HepG2 (cell line): ENCODE data around the gene ZNF79. TPM values are rescaled to one million over a fixed set of nuclear protein-coding genes. Genes with fewer than 3 reads are reported as not detected.
A peak's percentile ranks its signal among the peaks of the same experiment; 100 is the strongest.

ENCODE experiments used
- EEA1 ChIP-seq: sonication (generic); formaldehyde crosslinking; IDR thresholded peaks from 2 replicates; pipeline ENCODE4 v1.5.1; 2020; ENCODE audit warnings: mild to moderate bottlenecking, missing genetic modification reagents, borderline replicate concordance
- HIVEP1 ChIP-seq: sonication (generic); formaldehyde crosslinking; IDR thresholded peaks from 2 replicates; pipeline ENCODE4 v1.4.0; 2020; ENCODE audit warnings: mild to moderate bottlenecking, missing genetic modification reagents
- RFX1 ChIP-seq: fragments of 450-650 bp; IDR thresholded peaks from 2 replicates; pipeline ENCODE4 v1.6.1; 2017
- SMAD9 ChIP-seq: sonication (generic); formaldehyde crosslinking; IDR thresholded peaks from 2 replicates; pipeline ENCODE4 v1.5.1; 2020; ENCODE audit warnings: mild to moderate bottlenecking, missing genetic modification reagents
- SRSF9 ChIP-seq: fragments of 200-400 bp; formaldehyde crosslinking; IDR thresholded peaks from 2 replicates; pipeline ENCODE4 v1.6.1; 2018; ENCODE audit warnings: borderline replicate concordance, mild to moderate bottlenecking, low read depth, low read length; ENCODE audit not compliant: insufficient read depth, poor library complexity, severe bottlenecking
- ZBTB39 ChIP-seq: sonication (generic); formaldehyde crosslinking; IDR thresholded peaks from 2 replicates; pipeline ENCODE4 v1.5.0; 2020; ENCODE audit warnings: missing genetic modification reagents
- ZKSCAN1 ChIP-seq: fragments of 150-350 bp; IDR thresholded peaks from 2 replicates; pipeline ENCODE4 v1.6.1; 2014; ENCODE audit warnings: low read length
- ZNF12 ChIP-seq: sonication (generic); formaldehyde crosslinking; IDR thresholded peaks from 2 replicates; pipeline ENCODE4 v1.5.0; 2020; ENCODE audit warnings: missing genetic modification reagents
- ZNF256 ChIP-seq: sonication (generic); formaldehyde crosslinking; conservative IDR thresholded peaks from 2 replicates; pipeline ENCODE4 v1.4.0; 2020; ENCODE audit warnings: missing genetic modification reagents
- ZNF484 ChIP-seq: sonication (generic); formaldehyde crosslinking; IDR thresholded peaks from 2 replicates; pipeline ENCODE4 v1.5.1; 2020; ENCODE audit warnings: mild to moderate bottlenecking, low read depth, missing genetic modification reagents, borderline replicate concordance
- ZNF879 ChIP-seq: sonication (generic); formaldehyde crosslinking; IDR thresholded peaks from 2 replicates; pipeline ENCODE4 v1.8.1; 2023; ENCODE audit warnings: missing genetic modification reagents
- ZSCAN29 ChIP-seq: sonication (generic); formaldehyde crosslinking; conservative IDR thresholded peaks from 2 replicates; pipeline ENCODE4 v1.4.0; 2020; ENCODE audit warnings: mild to moderate bottlenecking, missing genetic modification reagents
- polyA plus RNA-seq, 8 experiments: library from polyadenylated mRNA; depleted of rRNA in 3 of 8; stranded (reverse) in 7 of 8; unstranded in 1 of 8; fragments of >200 nt; fragmentation: Illumina TruSeq in 4 of 8; extraction: Trizol in 4 of 8; gene quantifications; 2 replicates each; pipeline versions ENCODE4 v1.2.1 to v1.2.3, GENCODE V29; 2011 to 2016; ENCODE audit warnings: low read depth in 4 of 8, missing spikeins in 1 of 8, mixed read lengths in 1 of 8; ENCODE audit not compliant: insufficient read depth in 1 of 8
- total RNA-seq, 5 experiments: library from RNA; depleted of rRNA; stranded (reverse); fragments of >200 nt; fragmentation: Illumina TruSeq; extraction: Trizol; gene quantifications; 2 replicates each; pipeline ENCODE4 v1.2.3, GENCODE V29; 2016; ENCODE audit warnings: low read depth in 1 of 5
- TF ChIP-seq, protein P1 (sequence below): sonication (generic); formaldehyde crosslinking; IDR thresholded peaks from 2 replicates; pipeline ENCODE4 v1.4.0; 2020; ENCODE audit warnings: missing genetic modification reagents
- TF ChIP-seq, protein P2 (sequence below): sonication (generic); formaldehyde crosslinking; IDR thresholded peaks from 2 replicates; pipeline ENCODE4 v1.5.0; 2020; ENCODE audit warnings: mild to moderate bottlenecking, missing genetic modification reagents
- TF ChIP-seq, protein P3 (sequence below): sonication (generic); formaldehyde crosslinking; IDR thresholded peaks from 2 replicates; pipeline ENCODE4 v1.4.0; 2020; ENCODE audit warnings: missing genetic modification reagents, mild to moderate bottlenecking, borderline replicate concordance

Gene ZNF79
- total and polyA plus RNA-seq, 2 of the 13 experiments (the other 11 are each of a cell fraction or from before 2014, with no cell fraction given) = 3.7 to 8.1 TPM

DNA sequence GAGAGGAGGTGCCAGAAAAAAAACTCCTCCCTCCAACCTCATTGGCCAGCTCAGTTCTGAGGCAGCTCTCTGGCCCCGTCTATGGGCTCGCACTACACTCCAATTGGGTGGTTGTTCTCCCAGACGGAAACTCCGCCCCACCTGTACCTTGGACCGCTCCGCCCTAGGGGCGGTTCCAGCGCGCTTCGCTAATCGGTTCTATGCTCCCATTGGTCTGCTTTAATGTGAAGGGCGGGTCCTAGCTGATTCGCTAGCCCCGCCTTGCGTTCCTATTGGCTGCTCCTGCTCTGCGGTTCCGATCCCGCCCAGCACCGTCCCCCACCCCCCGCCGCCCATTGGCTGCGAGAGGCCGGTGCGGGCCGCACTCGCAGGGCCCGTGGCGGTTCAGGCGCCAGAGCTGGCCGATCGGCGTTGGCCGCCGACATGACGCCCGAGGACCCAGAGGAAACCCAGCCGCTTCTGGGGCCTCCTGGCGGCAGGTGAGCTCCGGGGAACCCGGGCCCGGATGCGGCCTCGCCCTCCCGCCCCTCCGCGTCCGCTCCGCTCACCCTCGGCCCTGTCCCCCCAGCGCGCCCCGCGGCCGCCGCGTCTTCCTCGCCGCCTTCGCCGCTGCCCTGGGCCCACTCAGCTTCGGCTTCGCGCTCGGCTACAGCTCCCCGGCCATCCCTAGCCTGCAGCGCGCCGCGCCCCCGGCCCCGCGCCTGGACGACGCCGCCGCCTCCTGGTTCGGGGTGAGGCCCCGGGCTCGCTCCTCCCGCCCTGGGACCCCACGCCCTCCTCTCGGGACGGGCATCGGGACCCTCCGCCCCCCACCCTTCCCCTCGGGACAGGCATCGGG lies 27.2 kb upstream of the ZNF79 start, which contains the start of gene SLC2A8 (continued):
- TF ChIP-seq, protein P1, sequence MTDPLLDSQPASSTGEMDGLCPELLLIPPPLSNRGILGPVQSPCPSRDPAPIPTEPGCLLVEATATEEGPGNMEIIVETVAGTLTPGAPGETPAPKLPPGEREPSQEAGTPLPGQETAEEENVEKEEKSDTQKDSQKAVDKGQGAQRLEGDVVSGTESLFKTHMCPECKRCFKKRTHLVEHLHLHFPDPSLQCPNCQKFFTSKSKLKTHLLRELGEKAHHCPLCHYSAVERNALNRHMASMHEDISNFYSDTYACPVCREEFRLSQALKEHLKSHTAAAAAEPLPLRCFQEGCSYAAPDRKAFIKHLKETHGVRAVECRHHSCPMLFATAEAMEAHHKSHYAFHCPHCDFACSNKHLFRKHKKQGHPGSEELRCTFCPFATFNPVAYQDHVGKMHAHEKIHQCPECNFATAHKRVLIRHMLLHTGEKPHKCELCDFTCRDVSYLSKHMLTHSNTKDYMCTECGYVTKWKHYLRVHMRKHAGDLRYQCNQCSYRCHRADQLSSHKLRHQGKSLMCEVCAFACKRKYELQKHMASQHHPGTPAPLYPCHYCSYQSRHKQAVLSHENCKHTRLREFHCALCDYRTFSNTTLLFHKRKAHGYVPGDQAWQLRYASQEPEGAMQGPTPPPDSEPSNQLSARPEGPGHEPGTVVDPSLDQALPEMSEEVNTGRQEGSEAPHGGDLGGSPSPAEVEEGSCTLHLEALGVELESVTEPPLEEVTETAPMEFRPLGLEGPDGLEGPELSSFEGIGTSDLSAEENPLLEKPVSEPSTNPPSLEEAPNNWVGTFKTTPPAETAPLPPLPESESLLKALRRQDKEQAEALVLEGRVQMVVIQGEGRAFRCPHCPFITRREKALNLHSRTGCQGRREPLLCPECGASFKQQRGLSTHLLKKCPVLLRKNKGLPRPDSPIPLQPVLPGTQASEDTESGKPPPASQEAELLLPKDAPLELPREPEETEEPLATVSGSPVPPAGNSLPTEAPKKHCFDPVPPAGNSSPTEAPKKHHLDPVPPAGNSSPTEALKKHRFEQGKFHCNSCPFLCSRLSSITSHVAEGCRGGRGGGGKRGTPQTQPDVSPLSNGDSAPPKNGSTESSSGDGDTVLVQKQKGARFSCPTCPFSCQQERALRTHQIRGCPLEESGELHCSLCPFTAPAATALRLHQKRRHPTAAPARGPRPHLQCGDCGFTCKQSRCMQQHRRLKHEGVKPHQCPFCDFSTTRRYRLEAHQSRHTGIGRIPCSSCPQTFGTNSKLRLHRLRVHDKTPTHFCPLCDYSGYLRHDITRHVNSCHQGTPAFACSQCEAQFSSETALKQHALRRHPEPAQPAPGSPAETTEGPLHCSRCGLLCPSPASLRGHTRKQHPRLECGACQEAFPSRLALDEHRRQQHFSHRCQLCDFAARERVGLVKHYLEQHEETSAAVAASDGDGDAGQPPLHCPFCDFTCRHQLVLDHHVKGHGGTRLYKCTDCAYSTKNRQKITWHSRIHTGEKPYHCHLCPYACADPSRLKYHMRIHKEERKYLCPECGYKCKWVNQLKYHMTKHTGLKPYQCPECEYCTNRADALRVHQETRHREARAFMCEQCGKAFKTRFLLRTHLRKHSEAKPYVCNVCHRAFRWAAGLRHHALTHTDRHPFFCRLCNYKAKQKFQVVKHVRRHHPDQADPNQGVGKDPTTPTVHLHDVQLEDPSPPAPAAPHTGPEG = peak; percentile 54
- no peak for TF ChIP-seq ZNF12 (CRISPR knock-in tag)
- TF ChIP-seq, protein P2, sequence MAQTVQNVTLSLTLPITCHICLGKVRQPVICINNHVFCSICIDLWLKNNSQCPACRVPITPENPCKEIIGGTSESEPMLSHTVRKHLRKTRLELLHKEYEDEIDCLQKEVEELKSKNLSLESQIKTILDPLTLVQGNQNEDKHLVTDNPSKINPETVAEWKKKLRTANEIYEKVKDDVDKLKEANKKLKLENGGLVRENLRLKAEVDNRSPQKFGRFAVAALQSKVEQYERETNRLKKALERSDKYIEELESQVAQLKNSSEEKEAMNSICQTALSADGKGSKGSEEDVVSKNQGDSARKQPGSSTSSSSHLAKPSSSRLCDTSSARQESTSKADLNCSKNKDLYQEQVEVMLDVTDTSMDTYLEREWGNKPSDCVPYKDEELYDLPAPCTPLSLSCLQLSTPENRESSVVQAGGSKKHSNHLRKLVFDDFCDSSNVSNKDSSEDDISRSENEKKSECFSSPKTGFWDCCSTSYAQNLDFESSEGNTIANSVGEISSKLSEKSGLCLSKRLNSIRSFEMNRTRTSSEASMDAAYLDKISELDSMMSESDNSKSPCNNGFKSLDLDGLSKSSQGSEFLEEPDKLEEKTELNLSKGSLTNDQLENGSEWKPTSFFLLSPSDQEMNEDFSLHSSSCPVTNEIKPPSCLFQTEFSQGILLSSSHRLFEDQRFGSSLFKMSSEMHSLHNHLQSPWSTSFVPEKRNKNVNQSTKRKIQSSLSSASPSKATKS (CRISPR knock-in tag) = no peak
- TF ChIP-seq ZNF256 (CRISPR knock-in tag) = no peak
- no peak for TF ChIP-seq RFX1
- no peak for TF ChIP-seq SMAD9 (CRISPR knock-in tag)
- TF ChIP-seq ZNF484 = no peak
- TF ChIP-seq HIVEP1 = no peak
- no peak for TF ChIP-seq SRSF9
- no peak for TF ChIP-seq ZBTB39
- TF ChIP-seq ZSCAN29 (CRISPR knock-in tag) = no peak
- TF ChIP-seq, protein P3, sequence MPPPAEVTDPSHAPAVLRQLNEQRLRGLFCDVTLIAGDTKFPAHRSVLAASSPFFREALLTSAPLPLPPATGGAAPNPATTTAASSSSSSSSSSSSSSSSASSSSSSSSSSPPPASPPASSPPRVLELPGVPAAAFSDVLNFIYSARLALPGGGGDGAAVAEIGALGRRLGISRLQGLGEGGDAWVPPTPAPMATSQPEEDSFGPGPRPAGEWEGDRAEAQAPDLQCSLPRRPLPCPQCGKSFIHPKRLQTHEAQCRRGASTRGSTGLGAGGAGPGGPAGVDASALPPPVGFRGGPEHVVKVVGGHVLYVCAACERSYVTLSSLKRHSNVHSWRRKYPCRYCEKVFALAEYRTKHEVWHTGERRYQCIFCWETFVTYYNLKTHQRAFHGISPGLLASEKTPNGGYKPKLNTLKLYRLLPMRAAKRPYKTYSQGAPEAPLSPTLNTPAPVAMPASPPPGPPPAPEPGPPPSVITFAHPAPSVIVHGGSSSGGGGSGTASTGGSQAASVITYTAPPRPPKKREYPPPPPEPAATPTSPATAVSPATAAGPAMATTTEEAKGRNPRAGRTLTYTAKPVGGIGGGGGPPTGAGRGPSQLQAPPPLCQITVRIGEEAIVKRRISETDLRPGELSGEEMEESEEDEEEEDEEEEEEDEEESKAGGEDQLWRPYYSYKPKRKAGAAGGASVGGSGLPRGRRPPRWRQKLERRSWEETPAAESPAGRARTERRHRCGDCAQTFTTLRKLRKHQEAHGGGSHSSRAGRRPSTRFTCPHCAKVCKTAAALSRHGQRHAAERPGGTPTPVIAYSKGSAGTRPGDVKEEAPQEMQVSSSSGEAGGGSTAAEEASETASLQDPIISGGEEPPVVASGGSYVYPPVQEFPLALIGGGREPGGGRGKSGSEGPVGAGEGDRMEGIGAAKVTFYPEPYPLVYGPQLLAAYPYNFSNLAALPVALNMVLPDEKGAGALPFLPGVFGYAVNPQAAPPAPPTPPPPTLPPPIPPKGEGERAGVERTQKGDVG (CRISPR knock-in tag) = no peak
- TF ChIP-seq EEA1 (CRISPR knock-in tag) = 0 out of 2 replicates have a peak, but pooled peaks have one; percentile 66
- no peak for TF ChIP-seq ZKSCAN1
- no peak for TF ChIP-seq ZNF879
